GM21529 (cell line): ENCODE results near the gene ZBTB12.
"Not testable (repeated sequence)": the region's sequence is repeated elsewhere in the genome, so short reads cannot be mapped to it uniquely, and the experiment has no call there.

Experiments used
- ATAC-seq: cut with Tn5 transposase; IDR thresholded peaks from one replicate; pipeline ENCODE4 v1.9.1; 2021; ENCODE audit not compliant: unreplicated experiment

Gene ZBTB12

GRCh38 chr6:31901953-31902643, at the start of gene ZBTB12:
ZBTB12 (minus strand) TSS chr6:31902086; CDS start chr6:31901305, 781 bp downstream.
- peak; percentile 42 for ATAC-seq

GRCh38 chr6:31949926-31950548, 48.2 kb upstream of the ZBTB12 start:
- no peak for ATAC-seq

- no peak for ATAC-seq
These were observed 47.0 kb upstream of the ZBTB12 start for GRCh38 chr6:31948753-31949413.

- ATAC-seq: no peak
These were observed 46.4 kb upstream of the ZBTB12 start for GRCh38 chr6:31948306-31948705.

- ATAC-seq: no peak
These were observed 46.0 kb upstream of the ZBTB12 start for GRCh38 chr6:31947864-31948263.

- ATAC-seq: no peak
These were observed 45.3 kb upstream of the ZBTB12 start for GRCh38 chr6:31947070-31947675.

- no peak for ATAC-seq
These were observed 44.5 kb upstream of the ZBTB12 start for GRCh38 chr6:31946370-31946885.

GRCh38 chr6:31945507-31946369, 43.9 kb upstream of the ZBTB12 start, which contains the start of gene CFB:
CFB (plus strand) TSS chr6:31946095; CDS start chr6:31946222, 127 bp downstream.
- no peak for ATAC-seq

GRCh38 chr6:31945154-31945506, 43.2 kb upstream of the ZBTB12 start:
- no peak for ATAC-seq

- ATAC-seq: no peak
These were observed 41.9 kb upstream of the ZBTB12 start for GRCh38 chr6:31943742-31944141.

GRCh38 chr6:31940256-31940664, 38.4 kb upstream of the ZBTB12 start:
- no peak for ATAC-seq

GRCh38 chr6:31935823-31936222, 33.9 kb upstream of the ZBTB12 start:
- no peak for ATAC-seq

GRCh38 chr6:31935021-31935420, 33.1 kb upstream of the ZBTB12 start:
- ATAC-seq: no peak

GRCh38 chr6:31933537-31933936, 31.7 kb upstream of the ZBTB12 start:
- ATAC-seq: no peak

GRCh38 chr6:31932137-31932536, 30.3 kb upstream of the ZBTB12 start:
- not testable (repeated sequence) for ATAC-seq

- no peak for ATAC-seq
These were observed 29.1 kb upstream of the ZBTB12 start for GRCh38 chr6:31930962-31931361.

GRCh38 chr6:31928672-31928939, 26.7 kb upstream of the ZBTB12 start:
- ATAC-seq: no peak

GRCh38 chr6:31927863-31928671, 26.2 kb upstream of the ZBTB12 start:
- no peak for ATAC-seq

- ATAC-seq: no peak
These were observed 25.5 kb upstream of the ZBTB12 start, which contains the start of gene C2 for GRCh38 chr6:31927242-31927862. C2 (plus strand) TSS chr6:31927717; CDS start chr6:31927753, 36 bp downstream.
